ENCODE results near the gene BRMS1.
"Not testable (repeated sequence)": the region's sequence is repeated elsewhere in the genome, so short reads cannot be mapped to it uniquely, and the experiment has no call there.

The BRMS1 gene

GRCh38 chr11:66335531-66336233 is 9.2 kb downstream of the BRMS1 start:
- DNase-seq = peak in 1 of 2 experiments; percentile 31

DNA sequence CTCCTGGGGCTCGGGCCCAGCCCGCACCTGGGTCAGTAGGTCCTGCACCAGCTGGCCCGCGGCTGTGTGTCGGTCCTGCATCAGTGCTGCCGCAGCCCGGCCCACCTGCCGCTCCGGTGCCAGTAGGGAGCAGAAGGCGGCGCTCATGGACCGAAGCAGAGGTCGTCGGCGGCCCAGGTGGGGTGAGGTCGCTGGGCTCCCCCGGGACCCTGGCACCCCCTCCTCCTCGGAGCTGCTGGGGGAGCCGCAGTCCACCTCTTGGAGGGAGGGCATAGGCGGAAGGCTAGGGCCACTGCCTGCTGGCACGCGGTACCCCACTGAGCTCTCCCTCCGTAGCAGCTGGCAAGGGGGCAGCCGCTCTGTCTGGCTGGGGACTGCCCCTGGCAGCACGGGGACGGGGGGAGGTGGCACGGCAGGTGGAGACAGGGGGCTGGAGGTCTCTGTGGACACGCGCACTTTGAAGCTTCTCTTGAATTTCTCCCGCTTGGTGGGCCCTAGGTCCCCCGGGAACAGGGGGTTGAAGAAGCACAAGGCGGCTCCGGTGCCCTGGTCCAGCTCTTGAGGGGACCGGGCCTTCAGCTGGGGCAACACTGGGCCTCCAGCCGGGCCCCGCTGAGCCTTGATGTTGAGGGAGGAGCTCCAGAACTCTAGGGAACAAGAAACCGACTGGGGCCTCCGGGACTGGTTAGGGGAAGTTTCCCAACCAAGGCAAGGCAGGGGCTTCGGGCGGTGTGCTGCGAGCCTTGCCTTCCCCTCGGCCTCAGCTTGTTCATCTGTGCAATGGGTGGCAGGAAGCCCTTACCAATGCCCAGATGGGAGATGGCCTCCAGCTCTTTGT is 10.1 kb downstream of the BRMS1 start:
- peak; percentile 69 to 72 for DNase-seq

DNA sequence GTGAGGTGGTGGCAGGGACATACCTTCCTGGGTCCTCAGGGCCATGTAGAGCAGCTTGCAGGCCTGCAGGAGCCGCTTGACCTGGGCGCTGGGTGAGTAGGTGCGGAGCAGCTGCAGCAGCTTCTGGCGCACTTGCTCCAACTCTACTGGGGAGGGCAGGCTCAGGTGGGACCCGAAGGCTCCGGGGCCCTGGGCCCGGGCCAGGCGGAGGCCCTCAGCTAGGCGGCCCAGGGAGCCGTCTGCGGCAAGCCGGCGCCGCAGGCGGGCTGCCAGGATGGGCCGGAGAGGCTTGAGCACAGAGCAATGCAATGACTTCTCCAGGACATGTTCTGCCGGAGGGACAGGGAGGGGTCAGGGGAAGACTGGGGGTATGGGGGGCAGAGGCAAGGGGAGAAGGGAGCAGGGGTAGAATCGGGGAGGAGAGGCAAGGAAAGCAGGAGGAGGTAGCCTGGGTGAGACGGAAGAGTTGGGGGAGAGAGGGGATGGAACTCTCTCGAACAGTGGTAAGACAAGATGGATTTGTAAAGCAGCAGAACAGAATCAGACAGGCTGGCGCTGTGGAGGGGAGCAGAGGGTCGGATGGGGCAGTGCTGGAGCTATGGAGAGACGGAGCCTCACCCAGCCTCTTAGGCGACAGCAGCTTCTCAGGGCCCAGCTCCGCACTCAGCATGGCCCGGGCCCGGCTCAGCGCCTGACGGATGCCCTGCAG is 10.9 kb downstream of the BRMS1 start:
- no peak for DNase-seq

DNA sequence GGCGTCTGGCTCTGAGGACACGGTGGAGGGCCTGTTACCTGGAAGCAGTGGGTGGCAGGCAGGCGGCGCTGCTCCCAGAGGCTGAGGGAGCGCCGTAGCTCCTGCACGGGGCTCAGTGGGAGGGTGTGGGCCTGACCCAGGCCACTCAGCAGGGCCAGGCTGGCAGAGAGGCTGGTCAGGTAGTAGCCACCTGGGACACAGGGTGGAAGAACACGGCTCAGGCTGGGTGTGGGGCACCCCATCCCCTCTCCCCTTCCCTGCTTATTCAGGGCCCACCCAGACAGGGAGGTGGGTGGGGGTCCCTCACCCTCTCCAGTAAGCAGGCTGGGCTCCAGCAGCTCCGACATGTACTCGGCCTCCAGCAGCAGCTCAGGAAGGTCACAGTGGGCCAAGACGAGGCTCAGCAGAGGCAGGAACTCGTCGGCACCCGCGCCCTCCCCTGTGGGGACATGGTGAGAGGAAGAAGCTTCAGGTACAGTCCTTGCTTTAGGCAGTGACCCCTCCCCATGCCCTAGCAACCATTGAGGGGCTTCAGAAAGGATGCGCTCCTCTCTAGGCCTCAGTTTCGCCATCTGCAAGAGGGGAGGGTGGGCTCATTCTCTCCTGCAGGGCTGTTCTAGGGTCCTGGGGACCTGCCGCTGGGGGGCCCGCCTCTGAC is 11.6 kb downstream of the BRMS1 start:
- no peak for DNase-seq

GRCh38 chr11:66332371-66333219 is 12.3 kb downstream of the BRMS1 start:
- no peak for DNase-seq

DNA sequence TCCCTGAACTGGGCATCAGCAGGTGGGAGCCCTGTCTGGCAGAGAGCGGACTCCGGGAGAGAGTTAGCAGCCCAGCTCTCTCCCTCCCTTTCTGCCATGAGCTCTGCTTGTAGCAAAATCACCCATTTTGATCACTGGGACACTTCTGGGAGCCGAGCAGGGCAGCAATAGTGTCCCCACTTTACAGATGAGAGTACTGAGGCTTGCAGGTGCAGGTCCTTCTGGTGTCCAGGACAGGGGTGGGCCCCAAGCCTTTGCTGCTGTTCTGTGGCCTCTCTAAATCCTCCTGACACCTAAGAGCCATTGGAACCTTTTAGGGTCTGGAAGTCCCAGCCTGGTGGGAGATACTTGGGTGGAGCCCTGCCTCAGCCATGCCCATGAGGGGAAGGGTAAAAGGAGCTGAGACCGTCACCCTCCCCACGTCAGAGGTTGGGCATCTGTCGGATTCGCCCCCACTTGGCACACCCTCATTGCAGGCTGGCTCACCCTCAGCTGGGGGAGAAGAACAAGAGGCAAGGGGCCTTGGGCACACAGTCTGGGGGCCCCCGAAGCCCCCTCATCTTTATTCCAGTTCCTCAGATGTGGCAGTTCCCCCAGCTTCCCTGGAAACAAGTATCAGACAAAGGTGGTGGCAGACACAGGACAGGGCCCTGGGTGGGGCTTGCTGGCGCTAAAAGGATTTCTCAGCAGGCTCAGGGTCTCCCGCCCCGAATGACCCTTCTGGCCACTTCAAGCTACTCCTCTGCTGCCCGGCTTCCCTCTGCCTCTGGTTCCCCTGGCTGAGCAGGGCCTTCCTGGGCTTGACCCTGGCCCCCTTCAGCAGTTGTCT is 13.1 kb downstream of the BRMS1 start:
- no peak for DNase-seq

DNA sequence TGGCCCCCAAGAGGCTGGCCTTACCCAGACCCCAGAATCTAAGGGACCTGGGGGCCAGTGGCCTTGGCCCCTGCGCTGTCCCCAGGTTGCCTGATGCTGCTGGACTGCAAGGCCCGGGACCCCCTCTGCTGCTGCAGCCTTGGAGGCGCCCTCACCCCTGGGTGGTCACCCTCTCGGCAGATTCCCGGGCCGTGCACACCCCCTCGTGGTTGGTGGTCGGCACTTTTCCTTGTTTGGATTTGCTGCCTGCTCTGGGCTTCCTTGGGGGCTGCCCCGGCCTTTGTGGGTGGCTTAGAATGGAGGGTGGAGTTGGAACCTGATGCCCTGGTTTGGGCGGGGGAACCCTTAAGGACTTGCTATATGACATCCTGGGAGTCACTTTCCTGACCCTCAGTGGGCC is 14.0 kb downstream of the BRMS1 start:
- no peak for DNase-seq

GRCh38 chr11:66329165-66329673 is 15.7 kb downstream of the BRMS1 start:
- no peak for DNase-seq

- peak; percentile 77 to 84 for DNase-seq
These were observed 16.4 kb downstream of the BRMS1 start for GRCh38 chr11:66328302-66329144.

DNA sequence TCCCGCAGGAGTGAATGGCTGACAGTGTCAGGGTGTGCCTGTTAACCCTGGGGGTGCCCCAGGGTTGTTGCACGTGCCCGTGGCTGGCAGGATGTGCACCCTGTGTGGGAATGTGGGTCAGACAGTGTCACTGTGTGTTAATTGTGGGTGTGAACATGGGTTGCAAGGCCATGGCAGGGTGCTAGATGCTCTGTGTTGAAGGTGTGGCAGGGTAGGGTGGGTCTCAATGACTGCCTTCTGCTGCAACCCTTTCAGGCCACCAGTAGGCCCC is 16.9 kb downstream of the BRMS1 start:
- no peak for DNase-seq

DNA sequence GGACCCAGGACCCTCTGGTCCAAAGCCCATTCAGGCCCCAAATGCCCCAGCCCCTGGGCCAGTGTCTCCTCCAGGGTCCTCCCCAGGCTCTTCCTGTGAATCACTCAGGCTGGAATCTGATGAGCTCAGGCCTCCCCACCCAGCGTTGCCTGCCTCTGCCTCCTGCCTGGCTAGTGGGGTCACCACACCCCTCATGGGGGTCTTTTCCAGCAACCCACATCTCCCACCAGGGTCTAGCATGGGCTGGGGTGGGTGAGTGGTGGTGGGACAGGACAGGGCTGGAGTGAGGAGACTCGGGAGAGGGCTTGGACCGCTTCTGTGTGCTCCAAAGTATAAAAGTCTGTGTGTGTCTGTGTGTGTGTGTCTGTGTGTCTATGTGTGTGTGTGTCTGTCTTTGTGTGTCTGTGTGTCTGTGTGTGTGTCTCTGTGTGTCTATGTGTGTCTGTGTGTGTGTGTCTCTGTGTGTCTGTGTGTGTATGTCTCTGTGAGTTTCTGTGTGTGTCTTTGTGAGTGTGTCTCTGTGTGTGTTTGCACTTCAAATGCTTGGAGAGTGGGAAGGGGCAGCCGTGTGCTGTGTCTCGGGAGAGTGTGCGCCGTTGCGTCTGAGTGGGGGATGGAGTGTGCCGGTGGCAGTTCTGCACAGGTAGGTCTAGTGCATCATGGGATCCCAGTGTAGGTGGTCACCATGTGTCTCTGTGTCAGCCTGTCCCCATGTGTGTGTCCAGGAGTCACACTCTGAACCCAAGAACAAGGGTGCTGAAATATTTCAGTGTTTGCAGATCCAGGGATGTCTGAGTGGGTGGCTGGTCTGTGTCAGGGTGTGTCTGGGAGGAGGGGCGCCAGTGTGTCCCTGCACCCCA is 17.5 kb downstream of the BRMS1 start:
- no peak for DNase-seq

DNA sequence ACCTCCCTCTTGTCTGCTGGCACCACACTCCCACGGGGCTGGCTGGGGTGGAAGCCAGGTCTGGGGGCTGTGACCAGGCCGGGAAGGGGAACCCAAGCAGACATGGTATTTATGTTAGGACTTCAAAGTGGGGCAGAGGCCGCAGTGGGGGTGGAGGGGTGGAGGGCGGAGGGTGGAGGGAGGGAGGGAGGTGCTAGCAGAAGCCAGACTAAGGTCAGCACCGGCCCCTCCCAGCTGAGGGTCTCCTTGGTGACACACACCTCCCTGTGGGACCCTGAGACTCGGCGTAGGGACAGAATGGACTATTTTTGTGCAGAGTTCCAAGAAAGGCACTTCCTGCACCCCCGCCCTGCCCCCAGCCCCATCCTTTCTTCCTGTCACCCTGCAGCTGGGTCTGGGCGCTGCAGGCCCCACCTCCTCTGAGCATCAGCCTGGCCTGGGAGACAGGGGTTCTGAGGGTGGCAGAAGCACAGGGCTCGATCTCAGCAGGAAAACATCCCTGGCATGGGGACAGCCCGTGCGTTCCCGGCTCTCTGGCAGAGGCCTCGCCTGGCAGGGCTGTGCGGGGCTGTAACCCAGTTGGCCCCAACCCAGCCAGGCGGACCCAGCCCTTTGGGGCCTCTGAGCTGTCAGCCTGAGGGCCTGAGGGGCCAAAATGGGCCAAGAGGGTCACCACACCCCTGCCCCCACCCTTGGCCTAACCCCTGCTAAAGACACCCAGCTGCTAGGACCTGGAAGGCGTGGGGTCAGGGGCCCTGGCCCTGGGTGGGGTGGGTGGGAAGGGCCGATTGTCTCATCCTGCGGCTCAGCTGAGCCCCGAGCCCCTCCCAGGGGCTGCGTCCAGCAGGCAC is 18.4 kb downstream of the BRMS1 start:
- no peak for DNase-seq

GRCh38 chr11:66325263-66325671 is 19.6 kb downstream of the BRMS1 start:
- DNase-seq = no peak

- no peak for DNase-seq
These were observed 20.2 kb downstream of the BRMS1 start for GRCh38 chr11:66324664-66325063.

GRCh38 chr11:66323684-66324083 is 21.2 kb downstream of the BRMS1 start:
- no peak for DNase-seq

DNA sequence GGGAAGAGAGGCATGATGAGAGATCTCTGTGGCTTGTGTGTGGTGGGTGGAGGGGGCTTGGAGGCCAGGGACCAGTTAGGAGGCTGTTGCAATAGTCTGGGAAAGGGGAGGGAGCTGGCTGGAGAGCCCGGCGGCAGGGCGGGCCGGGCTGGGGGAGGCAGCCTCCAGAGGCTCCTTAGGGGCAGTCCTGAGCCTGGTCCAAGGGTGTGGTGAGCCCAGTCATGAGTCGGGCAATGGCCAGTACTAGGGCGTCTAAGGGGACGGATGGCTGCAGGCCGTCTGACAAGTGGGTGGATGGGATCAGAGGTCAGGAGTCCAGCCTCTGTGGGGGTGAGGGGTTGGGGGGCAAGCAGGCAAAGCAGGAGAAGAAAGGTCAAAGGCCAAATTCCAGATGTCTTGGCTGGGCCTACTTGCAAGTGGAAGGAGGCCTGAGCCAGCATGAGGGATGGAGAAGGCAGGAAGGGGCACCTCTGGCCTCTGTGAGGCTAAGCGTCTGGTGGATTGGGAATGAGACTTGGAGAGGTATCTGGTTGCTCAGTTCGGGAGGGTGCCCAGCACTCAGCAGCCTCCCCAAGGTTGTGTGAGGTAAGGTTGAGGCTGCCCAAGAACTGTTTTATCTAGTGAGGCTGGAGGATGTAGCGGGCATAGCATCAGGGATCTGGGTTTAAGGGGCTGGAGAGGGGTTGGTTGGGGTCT is 22.0 kb downstream of the BRMS1 start:
- no peak for DNase-seq

DNA sequence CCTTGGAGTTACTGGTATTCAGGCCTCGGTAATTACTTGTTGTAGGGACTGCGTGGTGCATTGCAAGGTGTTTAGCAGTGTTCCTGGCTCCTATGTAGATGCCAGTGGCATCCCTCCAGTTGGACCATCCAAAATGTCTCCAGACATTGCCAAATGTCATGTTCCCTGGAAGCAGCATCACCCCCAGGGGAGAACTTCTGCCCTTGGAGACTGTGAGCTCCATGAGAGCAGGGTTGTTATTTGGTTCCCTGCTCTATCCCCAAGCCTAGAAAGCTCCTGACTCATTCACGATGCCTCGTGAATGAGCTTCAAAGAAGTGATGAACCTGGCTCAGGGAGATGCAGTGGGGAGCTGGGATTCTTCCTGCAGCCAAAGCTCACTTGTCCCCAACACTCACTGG is 23.3 kb downstream of the BRMS1 start:
- no peak for DNase-seq

GRCh38 chr11:66320748-66321147 is 24.2 kb downstream of the BRMS1 start:
- DNase-seq = not testable (repeated sequence)
